Keratinocyte (primary cell): ENCODE data around the gene KRTAP3-2. TPM values are rescaled to one million over a fixed set of nuclear protein-coding genes. Genes with fewer than 3 reads are reported as not detected.

Experiments
- DNase-seq: peaks from one replicate; pipeline ENCODE4 v3.0.0-alpha.2; 2011; ENCODE audit warnings: low read depth, missing footprints, low spot score
- FAIRE-seq: peaks from 2 replicates; lab custom pipeline; 2011; peaks lifted over from hg19 to GRCh38; lab: Jason Lieb, UNC
- H2AFZ ChIP-seq: 2 replicates; pipeline ENCODE4 v1.6.0; 2012; ENCODE audit warnings: low read length, control low read depth, inconsistent platforms; ENCODE audit not compliant: control insufficient read depth
- H3K27ac ChIP-seq: 2 replicates; pipeline ENCODE4 v1.5.1; 2011; ENCODE audit warnings: low read length; ENCODE audit not compliant: control insufficient read depth, insufficient read depth
- H3K27me3 ChIP-seq: 3 replicates; pipeline ENCODE4 v1.6.0; 2011; ENCODE audit warnings: low read length; ENCODE audit not compliant: control insufficient read depth, insufficient read depth; ENCODE audit errors: extremely low read depth
- H3K36me3 ChIP-seq, 2 experiments: 2 replicates in 1 of 2; 3 replicates in 1 of 2; pipeline ENCODE4 v1.5.1; 2011; ENCODE audit warnings: low read length in 2 of 2, mild to moderate bottlenecking in 1 of 2; ENCODE audit not compliant: control insufficient read depth in 2 of 2, insufficient read depth in 2 of 2; ENCODE audit errors: extremely low read depth in 1 of 2
- H3K4me1 ChIP-seq: 3 replicates; pipeline ENCODE4 v1.5.1; 2011; ENCODE audit warnings: low read length; ENCODE audit not compliant: control insufficient read depth, insufficient read depth; ENCODE audit errors: extremely low read depth
- H3K4me2 ChIP-seq: 3 replicates; pipeline ENCODE4 v1.6.0; 2011; ENCODE audit warnings: low read depth, low read length; ENCODE audit not compliant: control insufficient read depth, insufficient read depth; ENCODE audit errors: extremely low read depth
- H3K4me3 ChIP-seq, 3 experiments: fragments of 200-600 bp in 1 of 3; sonication (generic) in 1 of 3; 2 replicates in 2 of 3; 3 replicates in 1 of 3; pipeline ENCODE4 v1.5.1; 2011 to 2016; ENCODE audit warnings: low read length in 3 of 3, mild to moderate bottlenecking in 3 of 3, control low read depth in 2 of 3, inconsistent platforms in 1 of 3, low read depth in 1 of 3, mixed read lengths in 1 of 3, mixed run types in 1 of 3, moderate library complexity in 1 of 3; ENCODE audit not compliant: control insufficient read depth in 2 of 3, insufficient read depth in 2 of 3; ENCODE audit errors: extremely low read depth in 1 of 3
- H3K79me2 ChIP-seq: 2 replicates; pipeline ENCODE4 v1.6.0; 2012; ENCODE audit warnings: low read length; ENCODE audit not compliant: control insufficient read depth, insufficient read depth
- H3K9ac ChIP-seq: 3 replicates; pipeline ENCODE4 v1.6.0; 2011; ENCODE audit warnings: low read length; ENCODE audit not compliant: control insufficient read depth, insufficient read depth; ENCODE audit errors: extremely low read depth
- H3K9me1 ChIP-seq: 3 replicates; pipeline ENCODE4 v1.6.0; 2011; ENCODE audit warnings: low read length; ENCODE audit not compliant: control insufficient read depth, insufficient read depth; ENCODE audit errors: extremely low read depth
- H3K9me3 ChIP-seq: 2 replicates; pipeline ENCODE4 v1.5.1; 2012; ENCODE audit warnings: low read depth, low read length; ENCODE audit not compliant: control insufficient read depth
- H4K20me1 ChIP-seq: 3 replicates; pipeline ENCODE4 v1.6.0; 2011; ENCODE audit warnings: low read length; ENCODE audit not compliant: control insufficient read depth, insufficient read depth; ENCODE audit errors: extremely low read depth
- CTCF ChIP-seq, 3 experiments: IDR thresholded peaks in 1 of 3; conservative IDR thresholded peaks in 1 of 3; optimal IDR thresholded peaks in 1 of 3; 2 replicates in 2 of 3; 3 replicates in 1 of 3; pipeline versions ENCODE3 to v1.5.1; 2011; ENCODE audit warnings: low read length in 3 of 3, mild to moderate bottlenecking in 3 of 3, moderate library complexity in 2 of 3, control low read depth in 1 of 3, inconsistent platforms in 1 of 3; ENCODE audit not compliant: insufficient read depth in 2 of 3; ENCODE audit errors: extremely low read depth in 1 of 3
- EZH2 ChIP-seq: IDR thresholded peaks from one replicate; pipeline ENCODE4 v1.6.1; 2012; ENCODE audit warnings: inconsistent platforms, mild to moderate bottlenecking, low read length, moderate library complexity
- dilution Hi-C: fragments of 300-500 bp; cut with MboI; formaldehyde crosslinking; loops from one replicate; pipeline ENCODE4 v1.7.0; 2020; ENCODE audit warnings: low sequenced_read_pairs; ENCODE audit not compliant: extremely low pct_ligation_motif_present
- polyA plus RNA-seq, 5 experiments: library from polyadenylated mRNA; depleted of rRNA in 3 of 5; stranded (reverse) in 3 of 5; stranded (forward) in 1 of 5; unstranded in 1 of 5; fragments of >200 nt; gene quantifications; 1 replicate in 1 of 5; 2 replicates in 3 of 5; 3 replicates in 1 of 5; pipeline versions ENCODE4 v1.2.1 to v1.2.3, GENCODE V29; 2011 to 2012; ENCODE audit warnings: missing spikeins in 2 of 5, low read depth in 1 of 5, low replicate concordance in 1 of 5

The KRTAP3-2 gene
- polyA plus RNA-seq, 1 donor (not counting 4 experiments of a cell fraction or from before 2014, with no cell fraction given): not detected

DNA sequence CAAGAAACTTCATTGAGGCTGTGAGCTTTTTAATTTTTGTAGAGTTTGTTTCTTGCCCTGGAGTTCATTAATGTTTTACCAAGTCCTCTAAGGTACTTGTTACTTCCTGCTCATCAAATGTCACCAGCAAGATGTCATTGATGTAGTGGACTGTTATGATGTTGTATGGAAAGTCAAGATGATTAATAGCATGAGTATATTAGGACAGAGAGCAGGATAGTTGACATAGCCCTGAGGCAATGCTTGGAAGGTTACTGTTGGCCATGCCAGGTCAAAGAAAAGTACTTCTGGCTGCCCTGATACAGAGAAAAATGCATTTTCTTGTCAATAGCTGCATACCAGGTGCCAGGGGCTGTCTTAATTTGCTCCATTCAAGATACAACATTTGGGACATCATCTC is 20.6 kb upstream of the KRTAP3-2 start:
- no peaks in the 10 kb centered on the region for H3K9me3 ChIP-seq
- H3K4me3 ChIP-seq: no peak overlapping the region
- no peak overlapping the region for H3K9ac ChIP-seq
- no peak for TF ChIP-seq CTCF (optimal IDR thresholded peaks at IDR 0.05 in 1 of 3, IDR thresholded peaks at IDR 0.05 in 1 of 3, conservative IDR thresholded peaks at IDR 0.05 in 1 of 3; ENCODE audit: extremely low read depth in 1 of 3, insufficient read depth in 2 of 3, low read length in 3 of 3)
- TF ChIP-seq EZH2: no peak
- no peaks in the 10 kb centered on the region for H3K36me3 ChIP-seq
- dilution Hi-C loops: no loop called here
- no peaks in the 10 kb centered on the region for H3K27me3 ChIP-seq
- H3K9me1 ChIP-seq: no peaks in the 10 kb centered on the region
- no peak for FAIRE-seq
- H3K4me2 ChIP-seq: no peak overlapping the region
- no peaks in the 10 kb centered on the region for H3K79me2 ChIP-seq
- DNase-seq: no peak
- H4K20me1 ChIP-seq: no peaks in the 10 kb centered on the region
- H3K27ac ChIP-seq: no peak overlapping the region
- H3K4me1 ChIP-seq: no peaks in the 10 kb centered on the region
- H2AFZ ChIP-seq: no peak overlapping the region

GRCh38 chr17:41019415-41019814 is 19.7 kb upstream of the KRTAP3-2 start:
- Histone ChIP-seq H3K4me2 (no peak overlapping the region), H3K9me1 (no peaks in the 10 kb centered on the region), H3K27ac (no peak overlapping the region), H3K36me3 (no peaks in the 10 kb centered on the region), H2AFZ (no peak overlapping the region), H3K79me2 (no peaks in the 10 kb centered on the region), H3K4me1 (no peaks in the 10 kb centered on the region), H3K9ac (no peak overlapping the region), H4K20me1 (no peaks in the 10 kb centered on the region), H3K27me3 (no peaks in the 10 kb centered on the region), H3K9me3 (no peaks in the 10 kb centered on the region), H3K4me3 (no peak overlapping the region)
- dilution Hi-C loops: no loop called here
- DNase-seq (no peak), FAIRE-seq (no peak)
- TF ChIP-seq CTCF (optimal IDR thresholded peaks at IDR 0.05 in 1 of 3, IDR thresholded peaks at IDR 0.05 in 1 of 3, conservative IDR thresholded peaks at IDR 0.05 in 1 of 3; ENCODE audit: extremely low read depth in 1 of 3, insufficient read depth in 2 of 3, low read length in 3 of 3): no peak
- no peak for TF ChIP-seq EZH2
